HG03432 (cell line): ENCODE measurements around the gene MEOX1.
"Not testable (repeated sequence)": the region's sequence is repeated elsewhere in the genome, so short reads cannot be mapped to it uniquely, and the experiment has no call there.

Source experiments
- ATAC-seq: cut with Tn5 transposase; IDR thresholded peaks from one replicate; pipeline ENCODE4 v1.9.1; 2021; ENCODE audit warnings: mild to moderate bottlenecking, moderate library complexity; ENCODE audit not compliant: unreplicated experiment

MEOX1 gene

DNA sequence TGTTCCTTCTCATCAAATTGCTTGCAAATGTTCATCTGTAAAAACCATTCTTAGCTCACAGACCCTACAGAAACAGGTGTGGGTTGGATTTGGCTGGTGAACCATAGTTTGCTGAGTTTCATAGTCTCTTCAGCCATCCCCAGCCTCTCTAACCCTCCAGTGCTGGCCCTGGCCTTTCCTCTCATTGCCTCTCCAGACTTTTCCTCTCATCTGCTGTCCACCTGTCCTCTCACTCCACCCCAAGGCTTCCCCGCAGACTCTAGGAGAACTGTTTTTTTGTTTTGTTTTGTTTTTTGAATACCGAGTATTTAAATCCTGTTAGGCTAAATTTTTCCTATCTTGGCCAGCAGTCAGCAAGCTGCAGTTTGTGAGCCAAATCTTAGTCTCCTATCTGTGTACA, 41.1 kb downstream of the MEOX1 start:
- no peak for ATAC-seq

DNA sequence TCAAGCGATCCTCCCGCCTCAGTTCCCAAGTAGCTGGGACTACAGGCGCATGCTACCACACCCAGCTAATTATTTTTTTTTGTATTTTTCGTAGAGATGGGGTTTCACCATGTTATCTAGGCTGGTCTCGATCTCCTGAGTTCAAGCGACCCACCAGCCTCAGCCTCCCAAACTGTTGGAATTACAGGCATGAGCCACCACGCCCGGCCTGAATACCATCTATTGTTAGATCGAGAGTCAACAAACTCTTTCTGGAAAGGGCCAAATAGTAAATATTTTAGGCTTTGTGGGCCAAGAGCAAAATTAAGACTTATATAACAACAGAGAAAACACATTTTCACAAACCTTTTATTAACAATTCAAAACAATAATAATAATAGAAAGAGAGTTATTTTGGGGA, 41.6 kb downstream of the MEOX1 start:
- no peak for ATAC-seq

DNA sequence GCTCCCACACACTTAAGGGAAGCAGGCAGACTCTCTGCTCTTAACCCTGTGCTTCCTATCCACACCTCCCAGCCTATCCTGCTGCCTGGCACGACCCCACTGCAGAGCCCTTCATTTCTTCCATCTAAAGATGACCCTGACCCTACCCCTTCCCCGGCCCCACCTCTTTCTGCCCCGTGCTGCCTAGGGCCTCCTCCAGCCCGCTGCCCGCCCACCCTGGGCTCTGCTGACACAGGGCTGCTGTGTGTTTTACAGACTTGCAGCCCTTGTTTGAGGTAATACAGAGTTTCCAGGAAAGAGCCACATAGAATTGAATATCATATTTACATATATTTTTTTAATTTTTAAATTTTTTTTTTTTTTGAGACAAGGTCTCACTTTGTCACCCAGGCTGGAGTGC, 42.0 kb downstream of the MEOX1 start:
- ATAC-seq = no peak

DNA sequence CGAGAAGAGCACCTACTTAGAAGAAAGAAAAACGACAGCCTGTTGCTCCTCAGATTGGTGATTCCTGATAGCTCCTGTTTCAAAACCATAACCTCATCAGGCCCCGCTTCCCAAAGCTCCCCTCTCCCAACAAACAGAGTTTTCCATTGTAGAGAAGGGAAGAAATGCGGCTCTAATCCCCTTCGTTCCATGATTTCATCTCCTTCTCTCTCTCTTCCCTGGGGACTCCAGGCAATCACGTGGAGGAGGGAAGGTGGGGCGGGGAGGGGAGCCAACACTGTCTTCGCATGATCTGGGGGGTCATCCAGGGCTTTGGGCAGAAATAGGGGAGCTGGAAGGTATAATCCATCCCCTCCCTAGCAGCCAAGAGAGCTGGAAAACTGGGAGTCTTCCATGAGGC, 43.4 kb downstream of the MEOX1 start:
- no peak for ATAC-seq

DNA sequence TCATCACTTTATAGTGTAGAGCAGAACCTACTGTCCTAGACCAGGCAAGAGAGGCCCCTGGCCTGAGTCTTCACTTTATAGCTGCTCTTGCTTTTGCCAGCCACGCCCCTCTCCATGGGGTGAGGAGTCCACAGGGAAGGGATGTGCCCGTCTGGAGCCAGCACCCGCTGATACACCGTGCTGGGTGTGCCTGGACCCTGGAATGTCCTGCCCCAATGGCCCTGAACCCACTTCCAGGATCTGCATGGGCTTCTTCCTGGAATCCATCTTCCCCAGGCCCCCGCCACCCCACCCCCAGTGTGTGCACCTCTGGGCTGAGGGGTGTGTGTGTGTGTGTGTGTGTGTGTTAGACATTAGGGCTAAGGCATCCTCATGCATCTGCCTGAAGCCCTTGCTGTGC, 44.9 kb downstream of the MEOX1 start:
- no peak for ATAC-seq

DNA sequence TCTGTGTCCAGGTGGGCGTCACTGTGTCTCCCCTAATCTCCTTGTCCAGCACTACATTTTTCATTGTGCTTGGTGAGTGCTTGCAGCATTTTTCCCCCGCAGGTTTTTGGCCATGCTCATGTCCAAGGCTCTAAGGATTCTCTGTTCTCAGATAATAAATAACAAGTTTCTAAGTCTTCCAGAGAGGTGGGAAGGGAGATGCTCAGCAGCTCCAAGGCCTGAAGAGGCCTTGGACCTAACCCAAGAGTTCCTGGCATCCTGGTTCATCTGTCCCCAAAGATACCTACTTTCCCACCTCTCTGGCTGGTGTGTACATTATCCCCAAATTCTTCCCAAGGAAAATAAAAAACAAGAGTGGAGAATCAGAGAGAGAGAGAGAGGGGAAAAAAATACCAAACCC, 45.3 kb downstream of the MEOX1 start:
- no peak for ATAC-seq

DNA sequence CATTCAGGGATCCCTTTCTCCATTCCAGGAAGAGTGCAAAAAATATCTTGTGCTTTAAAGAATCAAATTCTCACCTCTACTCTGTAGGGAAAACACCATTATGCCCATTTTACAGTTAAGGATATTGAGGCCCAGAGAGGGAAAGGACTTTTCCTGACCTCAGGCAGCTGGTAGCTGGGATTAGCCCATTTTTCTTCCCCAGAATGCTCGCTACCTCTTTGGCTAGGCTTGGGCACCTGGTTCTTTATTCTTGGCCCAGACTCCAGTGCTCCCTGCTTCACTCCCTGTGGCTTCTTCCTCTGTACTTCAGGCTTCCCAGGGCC, 45.7 kb downstream of the MEOX1 start:
- no peak for ATAC-seq

DNA sequence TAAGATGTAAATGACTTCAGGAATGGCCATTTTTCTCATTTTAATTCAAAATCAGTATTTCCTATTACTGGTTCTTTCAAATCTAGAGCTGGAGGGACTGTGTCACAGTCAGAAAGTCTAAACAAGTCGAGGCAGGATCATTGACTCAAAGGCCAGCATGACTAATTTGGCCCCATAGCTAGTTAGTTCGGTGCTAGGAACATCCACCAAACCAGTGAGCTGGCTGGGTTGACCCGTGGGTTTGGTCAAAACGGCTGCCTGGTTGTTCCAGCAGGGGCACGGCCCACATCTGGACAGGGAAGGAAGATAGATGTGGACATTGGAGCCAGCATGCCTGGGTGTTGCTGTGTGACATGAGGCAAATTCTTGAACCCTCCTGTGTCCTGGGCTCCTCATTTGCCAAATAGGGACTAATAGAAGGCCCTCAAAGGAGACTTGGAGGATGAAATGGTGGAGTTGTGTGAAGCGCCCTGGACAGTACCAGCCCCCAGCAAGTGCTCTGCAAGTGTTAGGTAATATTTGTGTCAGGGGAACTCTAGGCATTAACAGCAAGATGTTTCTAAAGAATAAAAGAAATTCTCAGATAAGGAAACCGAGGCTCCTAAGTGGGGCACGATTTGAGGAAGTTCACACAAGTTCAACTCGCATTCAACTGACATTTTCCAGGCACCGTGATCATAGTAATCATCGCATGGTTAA, 46.2 kb downstream of the MEOX1 start:
- no peak for ATAC-seq

DNA sequence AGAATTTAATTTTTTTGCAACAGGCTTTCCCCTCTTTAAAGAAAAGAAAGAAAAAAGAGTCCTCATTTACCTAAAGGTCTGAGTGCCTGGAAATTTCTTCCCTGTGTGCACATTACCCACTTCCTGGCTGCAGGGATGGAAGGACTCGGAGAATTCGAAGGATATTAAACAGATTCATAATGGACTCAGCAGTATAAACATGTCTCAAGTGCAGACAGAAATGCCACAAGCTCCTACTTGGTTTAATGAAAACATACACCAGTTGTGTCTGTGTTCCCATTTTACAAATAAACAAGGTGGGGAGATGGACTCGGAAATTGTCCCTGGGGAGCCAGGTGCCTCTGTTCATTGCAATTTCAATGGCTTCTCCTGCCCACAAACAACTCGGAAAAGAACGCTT, 47.2 kb downstream of the MEOX1 start:
- ATAC-seq = no peak

DNA sequence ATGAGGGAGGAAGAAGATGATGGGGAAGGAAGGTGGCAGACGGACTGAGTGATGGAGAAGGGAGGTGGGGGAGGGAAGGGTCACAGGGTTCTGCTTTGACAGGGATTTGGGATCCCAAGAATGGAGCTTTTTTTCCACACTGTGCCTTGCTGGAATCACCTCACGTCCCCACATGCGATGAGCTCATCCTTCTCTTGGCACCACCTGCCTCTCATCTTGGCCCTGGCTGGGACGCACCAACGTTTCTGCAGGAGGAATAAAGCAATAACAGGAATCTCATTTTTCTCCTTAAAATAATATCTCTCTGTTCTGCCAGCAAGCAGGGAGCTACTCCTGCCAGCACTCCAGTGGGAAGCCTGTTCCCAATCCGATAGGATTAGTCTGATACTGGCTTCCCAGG, 47.8 kb downstream of the MEOX1 start:
- ATAC-seq = no peak

DNA sequence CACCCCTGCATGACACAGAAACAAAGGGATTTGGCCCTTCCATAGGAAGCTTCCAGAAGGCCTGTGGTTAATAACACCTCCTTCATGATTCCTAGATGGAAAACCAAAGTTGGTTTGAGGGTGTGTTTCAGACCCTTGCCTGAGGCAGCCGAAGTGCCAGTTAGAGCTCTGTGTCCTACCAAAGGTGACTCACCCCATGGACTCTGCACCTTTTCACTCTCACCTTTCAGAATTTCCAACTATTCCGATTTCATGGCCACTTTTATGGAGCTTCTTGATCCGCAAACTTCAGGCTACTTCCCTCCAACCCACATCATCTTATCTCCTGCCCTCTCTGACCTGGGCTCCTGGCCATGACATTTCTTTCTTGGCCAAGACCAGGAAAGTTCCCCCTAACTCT, 49.2 kb downstream of the MEOX1 start:
- ATAC-seq = no peak

DNA sequence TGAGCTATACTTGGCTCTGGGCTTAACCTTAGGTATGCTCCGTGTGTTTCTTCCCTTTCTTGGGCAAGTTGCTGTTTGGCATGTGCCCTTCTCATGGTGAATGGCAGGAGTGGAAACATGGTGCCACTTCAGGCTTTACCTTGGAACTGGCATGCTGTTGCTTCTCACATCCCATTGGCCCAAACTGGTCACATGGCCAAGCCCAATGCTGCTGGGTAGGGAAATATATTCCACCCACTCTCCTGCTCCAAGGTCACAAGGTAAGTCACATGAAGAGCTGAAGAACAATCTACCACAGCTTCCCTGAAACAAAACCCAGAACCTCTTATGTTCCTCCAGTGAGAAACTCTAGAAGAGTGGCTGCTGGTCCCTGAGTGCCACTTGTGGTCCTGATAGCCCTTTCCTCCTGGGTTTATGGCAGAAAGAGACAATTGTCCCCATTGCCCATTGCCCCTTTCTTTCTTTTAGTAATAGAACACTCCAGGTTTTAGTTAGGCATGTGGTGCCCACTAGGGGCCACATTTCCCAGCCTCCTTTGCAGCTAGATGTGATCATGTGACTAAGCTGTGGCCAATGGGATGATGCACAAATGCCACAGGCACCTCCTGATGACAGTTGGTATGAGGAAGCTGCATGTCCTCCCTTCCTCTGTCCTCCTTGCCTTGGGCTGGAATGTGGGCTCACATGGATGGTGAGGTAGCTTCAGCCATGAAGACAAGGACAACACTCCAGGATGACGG, 50.3 kb downstream of the MEOX1 start:
- ATAC-seq = no peak

DNA sequence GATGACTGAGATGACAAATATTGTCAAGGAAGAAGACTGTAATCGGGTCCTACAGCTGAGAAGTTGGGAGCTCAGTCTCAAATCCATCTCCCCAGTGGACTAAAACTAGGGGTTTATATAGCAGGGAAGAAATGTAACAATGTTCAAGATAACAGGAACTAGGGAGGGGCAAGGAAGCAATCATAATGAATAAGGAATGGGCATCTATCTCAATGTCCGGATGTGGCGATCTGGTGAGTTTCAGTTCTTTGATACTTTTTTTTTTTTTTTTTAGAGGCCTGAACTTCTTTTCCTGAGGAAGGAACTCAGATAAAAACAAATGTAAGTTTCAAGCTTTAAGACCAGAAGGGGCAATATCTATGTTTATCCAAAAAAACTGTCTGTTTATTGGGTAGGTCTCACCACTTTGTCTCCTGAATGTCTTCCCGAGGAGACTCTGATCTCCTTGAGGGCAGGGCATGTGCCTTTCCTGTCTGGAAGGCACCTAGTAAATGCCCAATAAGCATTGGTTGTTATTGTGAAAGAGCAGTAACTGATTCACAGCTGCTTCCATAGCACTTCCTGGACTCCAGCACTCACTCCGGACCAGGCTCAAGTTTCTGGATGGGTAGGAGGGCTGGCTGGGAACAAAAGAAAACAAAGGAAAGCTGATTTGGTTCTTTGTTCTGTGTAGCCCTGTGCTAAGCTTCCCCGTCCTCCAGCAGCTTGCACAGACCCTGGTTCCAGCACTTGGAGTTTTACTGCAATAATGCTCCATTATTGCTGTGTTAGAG, 51.9 kb downstream of the MEOX1 start:
- no peak for ATAC-seq

DNA sequence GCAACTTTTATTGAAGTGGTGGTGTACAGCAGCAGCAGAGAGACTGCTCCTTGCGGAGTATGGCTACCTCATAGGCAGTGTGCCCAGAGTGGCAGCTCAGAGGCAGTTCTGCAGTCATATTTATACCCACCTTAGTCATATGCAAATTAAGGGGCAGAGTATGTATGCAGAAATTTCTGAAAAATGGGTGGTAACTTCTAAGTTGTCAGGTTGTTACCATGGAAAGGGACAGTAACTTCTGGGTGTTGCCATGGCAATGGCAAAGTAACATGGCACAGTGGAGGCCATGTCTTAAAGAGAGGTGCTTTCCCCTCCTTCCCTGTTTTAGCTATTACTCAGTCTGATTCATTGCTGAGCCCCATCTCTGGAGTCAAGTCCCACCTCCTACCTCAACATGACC, 53.4 kb downstream of the MEOX1 start:
- ATAC-seq = peak; percentile 52

DNA sequence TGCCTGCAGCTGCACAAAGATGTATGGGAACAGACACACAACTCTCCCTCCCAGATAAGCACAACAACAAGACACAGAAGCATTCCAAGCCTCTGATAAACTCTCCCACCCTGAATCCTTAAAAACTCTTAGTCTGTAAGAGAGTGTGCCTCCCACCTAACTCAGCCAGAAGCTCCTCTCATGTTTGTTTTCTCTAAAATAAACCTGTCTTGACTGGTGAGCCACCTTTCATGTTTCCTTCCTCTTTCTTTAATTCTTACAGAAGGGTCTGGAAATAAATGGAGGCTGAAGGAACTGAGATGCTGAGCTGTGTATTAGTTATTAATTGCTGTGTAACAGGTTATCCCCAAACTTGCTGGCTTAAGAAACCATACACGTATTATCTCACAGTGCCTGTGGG, 57.2 kb downstream of the MEOX1 start:
- ATAC-seq = no peak

DNA sequence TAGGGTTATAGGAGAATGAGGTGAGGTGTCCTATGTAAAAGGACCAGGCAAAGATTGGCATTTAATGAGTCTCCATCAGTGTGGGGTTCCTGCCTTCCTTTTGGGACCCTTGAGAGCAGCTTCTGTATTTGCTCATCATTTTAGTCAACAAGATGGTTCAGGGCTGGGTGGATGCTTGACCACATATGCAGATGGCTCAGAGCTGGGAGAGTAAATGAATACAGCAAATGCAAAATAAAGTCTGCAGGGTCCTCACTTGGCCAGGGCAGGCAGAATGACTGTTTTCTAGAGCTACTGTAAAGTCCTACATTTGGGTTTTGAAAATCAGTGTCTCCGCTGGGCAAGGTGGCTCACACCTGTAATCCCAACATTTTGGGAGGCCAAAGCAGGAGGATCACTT, 58.4 kb downstream of the MEOX1 start:
- ATAC-seq = no peak

DNA sequence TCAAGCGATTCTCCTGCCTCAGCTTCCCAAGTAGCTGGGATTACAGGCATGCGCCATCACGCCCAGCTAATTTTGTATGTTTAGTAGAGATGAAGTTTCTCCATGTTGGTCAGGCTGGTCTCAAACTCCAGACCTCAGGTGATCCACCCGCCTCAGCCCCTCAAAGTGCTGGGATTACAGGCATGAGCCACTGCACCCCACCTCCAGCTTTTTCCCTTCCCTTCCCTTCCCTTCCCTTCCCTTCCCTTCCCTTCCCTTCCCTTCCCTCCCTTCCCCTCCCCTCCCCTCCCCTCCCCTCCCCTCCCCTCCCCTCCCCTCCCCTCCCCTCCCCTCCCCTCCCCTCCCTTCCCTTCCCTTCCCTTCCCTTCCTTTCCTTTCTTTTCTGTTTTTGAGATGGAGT, 59.2 kb downstream of the MEOX1 start:
- not testable (repeated sequence) for ATAC-seq

DNA sequence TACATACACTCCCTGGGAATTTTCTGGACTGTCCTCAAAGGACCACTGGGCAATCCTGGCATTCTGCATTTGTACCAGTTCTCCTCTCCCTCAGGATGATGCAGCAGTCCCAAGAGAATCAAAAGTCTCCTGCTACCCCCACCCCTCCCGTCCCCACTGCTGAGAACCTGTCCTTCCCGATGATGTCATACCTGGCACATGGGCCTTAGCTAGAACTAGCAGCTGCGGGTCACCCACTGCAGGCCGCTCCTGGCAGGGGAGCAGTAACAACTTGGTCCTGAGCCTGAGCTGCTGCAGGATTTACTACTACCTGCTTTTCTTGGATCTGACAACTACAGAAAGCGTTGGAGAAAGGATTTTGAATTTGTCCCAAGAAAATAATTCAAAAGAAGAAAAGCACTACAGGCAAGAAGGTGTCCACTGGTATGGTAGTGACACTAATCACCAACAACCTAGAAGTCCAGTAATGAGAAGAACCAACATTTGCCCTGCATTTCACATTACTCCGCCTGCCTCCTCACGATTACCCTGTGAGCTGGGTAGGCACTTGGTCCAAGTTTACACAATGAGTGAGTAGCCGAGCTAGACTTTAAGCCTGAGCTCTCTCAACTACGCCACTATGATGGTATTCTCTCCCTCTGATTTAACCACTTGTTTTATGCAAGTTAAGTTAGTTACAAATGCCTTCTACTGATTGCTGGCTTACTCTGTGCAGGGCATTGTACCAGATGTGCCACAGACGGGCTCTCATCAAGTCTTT, 60.3 kb downstream of the MEOX1 start:
- no peak for ATAC-seq

DNA sequence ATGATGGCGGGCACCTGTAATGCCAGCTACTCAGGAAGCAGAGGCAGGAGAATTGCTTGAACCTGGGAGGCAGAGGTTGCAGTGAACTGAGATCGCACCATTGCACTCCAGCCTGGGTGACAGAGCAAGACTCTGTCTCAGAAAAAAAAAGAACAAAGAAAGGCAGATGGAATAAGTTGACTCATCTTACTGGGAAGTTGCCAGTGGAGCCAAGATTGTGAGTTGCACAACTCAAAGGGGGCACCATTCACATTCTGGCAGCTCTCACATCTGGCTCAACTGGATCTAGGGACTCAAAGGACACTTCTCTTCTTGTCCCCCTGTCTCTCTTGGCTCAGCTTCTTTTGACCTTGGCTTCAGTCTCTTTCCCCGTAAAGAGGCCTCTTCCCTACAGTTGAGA, 61.9 kb downstream of the MEOX1 start:
- ATAC-seq = no peak

DNA sequence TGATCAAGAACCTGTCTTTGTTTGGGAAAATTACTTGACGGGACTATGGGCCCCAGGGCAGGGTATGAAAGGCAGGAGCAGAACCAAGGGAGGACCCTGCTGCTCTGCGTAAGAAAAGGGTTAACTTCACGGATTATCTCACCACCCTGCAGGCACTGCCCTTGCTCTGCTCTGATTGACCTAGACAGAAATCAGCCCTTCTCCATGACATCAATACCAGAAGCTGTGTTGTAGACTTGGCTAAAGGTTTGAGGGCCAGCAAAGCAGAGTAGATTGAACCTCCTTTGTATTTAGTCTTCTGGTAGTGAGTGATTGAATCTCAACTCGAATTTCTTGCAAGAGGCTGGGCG, 62.7 kb downstream of the MEOX1 start:
- ATAC-seq = no peak

DNA sequence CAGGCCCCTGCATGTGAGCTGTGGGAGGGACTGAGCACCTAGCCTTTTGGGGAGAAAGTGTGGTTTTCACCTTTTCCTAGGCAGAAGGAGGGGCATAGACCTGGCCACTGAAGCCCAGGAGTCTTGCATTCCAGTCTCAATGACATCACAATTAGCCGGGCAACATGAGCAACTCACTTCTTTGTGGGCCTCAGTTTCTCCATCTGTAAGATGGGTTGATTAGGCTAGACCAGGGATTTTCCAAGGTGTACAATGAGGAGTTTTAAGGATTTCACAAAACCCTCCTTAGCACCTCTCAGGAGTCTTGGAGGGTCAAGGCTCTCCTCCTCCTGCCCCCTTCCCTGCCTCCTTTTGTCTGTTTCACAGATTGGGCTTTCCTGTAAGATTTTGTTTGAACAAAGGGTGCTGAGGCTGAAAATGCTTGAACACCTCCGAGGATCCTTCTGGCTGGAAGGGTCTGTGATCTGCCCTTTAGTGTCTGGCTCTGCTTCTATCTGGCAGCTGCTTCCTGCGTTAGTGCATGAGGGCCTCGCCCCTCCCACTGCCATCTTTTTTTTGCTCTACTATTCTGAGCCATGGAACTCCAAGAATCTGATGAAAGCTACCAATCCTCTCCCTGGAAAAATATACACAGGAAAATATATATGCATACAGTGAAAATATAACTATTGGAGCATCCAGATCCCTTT, 63.2 kb downstream of the MEOX1 start:
- no peak for ATAC-seq
